ENCODE results near the gene HIP1R.

- no peak for TF ChIP-seq CTCF (conservative IDR thresholded peaks at IDR 0.05)
- no peak for TF ChIP-seq EZH2 (IDR thresholded peaks at IDR 0.05; ENCODE audit: low read depth)
Measured at GRCh38 chr12:122846622-122847515, 11.6 kb downstream of the HIP1R start.

Data from PC-9 (cell line).